ENCODE measurements around the gene PIM1. TPM values are rescaled to one million over a fixed set of nuclear protein-coding genes. Genes with fewer than 3 reads are reported as not detected.

Gene PIM1
- polyA plus RNA-seq, 1 donor from 2014 or later: 4.1 TPM

DNA sequence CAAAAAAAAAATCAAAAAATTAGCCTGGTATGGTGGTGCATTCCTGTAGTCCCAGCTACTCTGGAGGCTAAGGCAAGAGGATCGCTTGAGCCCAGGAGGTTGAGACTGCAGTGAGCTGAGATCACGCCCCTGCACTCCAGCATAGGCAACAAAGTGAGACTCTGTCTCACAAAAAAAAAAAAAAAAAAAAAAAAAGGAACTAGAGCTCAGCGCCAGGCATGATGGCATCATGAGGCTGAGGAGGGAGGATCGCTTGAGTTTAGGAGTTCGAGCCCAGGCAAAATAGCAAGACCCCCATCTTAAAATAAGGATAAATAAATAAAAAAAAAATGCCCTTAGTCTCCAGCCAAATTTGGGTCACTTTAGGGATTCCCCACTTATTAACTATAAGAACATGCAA is 40.4 kb upstream of the PIM1 start:
- Histone ChIP-seq H3F3A (ENCODE audit: insufficient read depth, low read length, poor library complexity, severe bottlenecking) (no peaks in the 10 kb centered on the region), H4K20me1 (ENCODE audit: insufficient read depth) (no peaks in the 10 kb centered on the region), H3K9me2 (ENCODE audit: insufficient read depth, low read length) (no peaks in the 10 kb centered on the region), H3K9ac (ENCODE audit: low read length) (no peak overlapping the region), H3K36me3 (ENCODE audit: insufficient read depth, low read length) (no peaks in the 10 kb centered on the region), H3K27ac (ENCODE audit: low read length) (no peak overlapping the region), H3K9me3 (ENCODE audit: low read length) (no peaks in the 10 kb centered on the region), H3K4me2 (ENCODE audit: low read length) (no peak overlapping the region), H3K79me2 (replicated peaks; ENCODE audit: insufficient read depth, low read length) (no peaks in the 10 kb centered on the region), H2AFZ (ENCODE audit: low read depth, low read length) (no peak overlapping the region), H3K27me3 (ENCODE audit: insufficient read depth, low read depth, low read length) (no peaks in the 10 kb centered on the region), H3K4me3 (ENCODE audit: low read length) (no peak overlapping the region)
- no peak for TF ChIP-seq MXI1 (conservative IDR thresholded peaks at IDR 0.05; ENCODE audit: poor library complexity, severe bottlenecking)
- TF ChIP-seq POLR2AphosphoS5 (IDR thresholded peaks at IDR 0.05): no peak
- TF ChIP-seq SMC3 (conservative IDR thresholded peaks at IDR 0.05; ENCODE audit: poor library complexity): no peak
- TF ChIP-seq EZH2 (IDR thresholded peaks at IDR 0.05; ENCODE audit: borderline replicate concordance, insufficient read depth, low read length, poor library complexity, severe bottlenecking): no peak
- TF ChIP-seq RAD21 (conservative IDR thresholded peaks at IDR 0.05): no peak
- no peak for TF ChIP-seq EP300 (conservative IDR thresholded peaks at IDR 0.05; ENCODE audit: poor library complexity, severe bottlenecking)
- TF ChIP-seq, protein P1, sequence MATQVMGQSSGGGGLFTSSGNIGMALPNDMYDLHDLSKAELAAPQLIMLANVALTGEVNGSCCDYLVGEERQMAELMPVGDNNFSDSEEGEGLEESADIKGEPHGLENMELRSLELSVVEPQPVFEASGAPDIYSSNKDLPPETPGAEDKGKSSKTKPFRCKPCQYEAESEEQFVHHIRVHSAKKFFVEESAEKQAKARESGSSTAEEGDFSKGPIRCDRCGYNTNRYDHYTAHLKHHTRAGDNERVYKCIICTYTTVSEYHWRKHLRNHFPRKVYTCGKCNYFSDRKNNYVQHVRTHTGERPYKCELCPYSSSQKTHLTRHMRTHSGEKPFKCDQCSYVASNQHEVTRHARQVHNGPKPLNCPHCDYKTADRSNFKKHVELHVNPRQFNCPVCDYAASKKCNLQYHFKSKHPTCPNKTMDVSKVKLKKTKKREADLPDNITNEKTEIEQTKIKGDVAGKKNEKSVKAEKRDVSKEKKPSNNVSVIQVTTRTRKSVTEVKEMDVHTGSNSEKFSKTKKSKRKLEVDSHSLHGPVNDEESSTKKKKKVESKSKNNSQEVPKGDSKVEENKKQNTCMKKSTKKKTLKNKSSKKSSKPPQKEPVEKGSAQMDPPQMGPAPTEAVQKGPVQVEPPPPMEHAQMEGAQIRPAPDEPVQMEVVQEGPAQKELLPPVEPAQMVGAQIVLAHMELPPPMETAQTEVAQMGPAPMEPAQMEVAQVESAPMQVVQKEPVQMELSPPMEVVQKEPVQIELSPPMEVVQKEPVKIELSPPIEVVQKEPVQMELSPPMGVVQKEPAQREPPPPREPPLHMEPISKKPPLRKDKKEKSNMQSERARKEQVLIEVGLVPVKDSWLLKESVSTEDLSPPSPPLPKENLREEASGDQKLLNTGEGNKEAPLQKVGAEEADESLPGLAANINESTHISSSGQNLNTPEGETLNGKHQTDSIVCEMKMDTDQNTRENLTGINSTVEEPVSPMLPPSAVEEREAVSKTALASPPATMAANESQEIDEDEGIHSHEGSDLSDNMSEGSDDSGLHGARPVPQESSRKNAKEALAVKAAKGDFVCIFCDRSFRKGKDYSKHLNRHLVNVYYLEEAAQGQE (IDR thresholded peaks at IDR 0.05; ENCODE audit: borderline replicate concordance): no peak
- TF ChIP-seq, protein P2, sequence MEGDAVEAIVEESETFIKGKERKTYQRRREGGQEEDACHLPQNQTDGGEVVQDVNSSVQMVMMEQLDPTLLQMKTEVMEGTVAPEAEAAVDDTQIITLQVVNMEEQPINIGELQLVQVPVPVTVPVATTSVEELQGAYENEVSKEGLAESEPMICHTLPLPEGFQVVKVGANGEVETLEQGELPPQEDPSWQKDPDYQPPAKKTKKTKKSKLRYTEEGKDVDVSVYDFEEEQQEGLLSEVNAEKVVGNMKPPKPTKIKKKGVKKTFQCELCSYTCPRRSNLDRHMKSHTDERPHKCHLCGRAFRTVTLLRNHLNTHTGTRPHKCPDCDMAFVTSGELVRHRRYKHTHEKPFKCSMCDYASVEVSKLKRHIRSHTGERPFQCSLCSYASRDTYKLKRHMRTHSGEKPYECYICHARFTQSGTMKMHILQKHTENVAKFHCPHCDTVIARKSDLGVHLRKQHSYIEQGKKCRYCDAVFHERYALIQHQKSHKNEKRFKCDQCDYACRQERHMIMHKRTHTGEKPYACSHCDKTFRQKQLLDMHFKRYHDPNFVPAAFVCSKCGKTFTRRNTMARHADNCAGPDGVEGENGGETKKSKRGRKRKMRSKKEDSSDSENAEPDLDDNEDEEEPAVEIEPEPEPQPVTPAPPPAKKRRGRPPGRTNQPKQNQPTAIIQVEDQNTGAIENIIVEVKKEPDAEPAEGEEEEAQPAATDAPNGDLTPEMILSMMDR (IDR thresholded peaks at IDR 0.05; ENCODE audit: poor library complexity, severe bottlenecking): no peak
- TF ChIP-seq TAF1 (IDR thresholded peaks at IDR 0.05; ENCODE audit: low read depth): no peak

DNA sequence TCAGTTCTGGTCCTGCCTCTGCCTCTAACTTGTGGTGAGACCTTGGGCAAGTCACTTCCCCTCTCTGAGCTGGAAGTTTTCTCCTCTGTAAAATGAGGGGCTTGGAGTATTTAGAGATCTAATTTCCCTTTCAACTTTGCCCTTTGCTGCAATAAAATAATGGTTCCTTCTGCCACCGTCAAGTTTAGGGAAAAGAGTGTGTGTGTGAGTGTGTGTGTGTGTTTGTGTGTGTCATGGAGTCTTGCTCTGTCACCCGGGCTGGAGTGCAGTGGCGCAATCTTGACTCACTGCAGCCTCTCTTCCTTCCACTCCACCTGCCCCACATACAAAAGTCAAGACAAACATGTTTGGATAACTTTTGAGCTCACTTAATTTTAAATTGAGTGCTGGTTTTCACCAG is 39.2 kb upstream of the PIM1 start:
- H3K9me3 ChIP-seq (ENCODE audit: low read length): no peaks in the 10 kb centered on the region
- no peaks in the 10 kb centered on the region for H4K20me1 ChIP-seq (ENCODE audit: insufficient read depth)
- TF ChIP-seq TAF1 (IDR thresholded peaks at IDR 0.05; ENCODE audit: low read depth): no peak
- no peak for TF ChIP-seq EZH2 (IDR thresholded peaks at IDR 0.05; ENCODE audit: borderline replicate concordance, insufficient read depth, low read length, poor library complexity, severe bottlenecking)
- TF ChIP-seq, protein P1 (IDR thresholded peaks at IDR 0.05; ENCODE audit: borderline replicate concordance): no peak
- TF ChIP-seq SMC3 (conservative IDR thresholded peaks at IDR 0.05; ENCODE audit: poor library complexity): no peak
- TF ChIP-seq MXI1 (conservative IDR thresholded peaks at IDR 0.05; ENCODE audit: poor library complexity, severe bottlenecking): no peak
- no peak for TF ChIP-seq RAD21 (conservative IDR thresholded peaks at IDR 0.05)
- no peak for TF ChIP-seq POLR2AphosphoS5 (IDR thresholded peaks at IDR 0.05)
- TF ChIP-seq, protein P2 (IDR thresholded peaks at IDR 0.05; ENCODE audit: poor library complexity, severe bottlenecking): no peak
- TF ChIP-seq EP300 (conservative IDR thresholded peaks at IDR 0.05; ENCODE audit: poor library complexity, severe bottlenecking): no peak
- no peaks in the 10 kb centered on the region for H3K79me2 ChIP-seq (replicated peaks; ENCODE audit: insufficient read depth, low read length)
- no peaks in the 10 kb centered on the region for H3K9me2 ChIP-seq (ENCODE audit: insufficient read depth, low read length)
- no peaks in the 10 kb centered on the region for H3K27me3 ChIP-seq (ENCODE audit: insufficient read depth, low read depth, low read length)
- H3K9ac ChIP-seq (ENCODE audit: low read length): no peak overlapping the region
- H3K4me3 ChIP-seq (ENCODE audit: low read length): no peak overlapping the region
- no peaks in the 10 kb centered on the region for H3F3A ChIP-seq (ENCODE audit: insufficient read depth, low read length, poor library complexity, severe bottlenecking)
- no peak overlapping the region for H2AFZ ChIP-seq (ENCODE audit: low read depth, low read length)
- no peak overlapping the region for H3K27ac ChIP-seq (ENCODE audit: low read length)
- H3K36me3 ChIP-seq (ENCODE audit: insufficient read depth, low read length): no peaks in the 10 kb centered on the region
- no peak overlapping the region for H3K4me2 ChIP-seq (ENCODE audit: low read length)
